GM12801 (cell line): ENCODE results near the gene NOD1.

Experiments used
- CTCF ChIP-seq: IDR thresholded peaks from one replicate; pipeline ENCODE4 v1.5.1; 2011; ENCODE audit warnings: control low read depth; ENCODE audit not compliant: insufficient read length; ENCODE audit errors: extremely low read depth

Gene NOD1

DNA sequence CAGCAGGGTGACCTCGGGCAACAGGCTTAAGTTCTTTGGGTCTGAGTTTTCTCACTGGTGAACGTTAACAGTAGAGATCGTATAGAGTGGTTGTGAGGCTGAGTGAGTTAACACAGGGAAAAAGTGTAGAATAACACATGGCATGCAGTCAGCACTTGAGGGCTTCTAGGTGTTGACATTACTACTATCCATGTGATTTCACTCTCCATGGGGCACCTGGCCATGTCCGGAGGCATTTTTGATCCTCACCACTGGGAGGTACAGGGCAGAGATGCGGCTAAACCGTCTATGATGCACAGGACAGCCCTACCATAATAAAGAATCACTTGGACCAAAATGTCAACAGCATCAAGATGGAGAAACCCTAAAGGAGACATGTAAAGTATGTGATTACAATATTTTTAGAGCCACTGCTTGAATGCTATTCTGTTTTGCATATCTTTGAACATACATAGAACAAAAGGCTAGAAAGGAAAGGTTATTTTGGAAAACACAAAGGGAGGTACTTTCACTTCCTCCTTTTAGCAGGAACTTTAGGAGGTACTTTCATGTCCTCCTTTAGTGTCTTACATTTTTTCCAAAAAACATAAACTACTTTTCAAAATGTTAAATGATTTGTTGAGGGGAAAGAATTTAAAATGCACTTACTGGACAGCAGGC lies 44.3 kb downstream of the NOD1 start:
- TF ChIP-seq CTCF = no peak

DNA sequence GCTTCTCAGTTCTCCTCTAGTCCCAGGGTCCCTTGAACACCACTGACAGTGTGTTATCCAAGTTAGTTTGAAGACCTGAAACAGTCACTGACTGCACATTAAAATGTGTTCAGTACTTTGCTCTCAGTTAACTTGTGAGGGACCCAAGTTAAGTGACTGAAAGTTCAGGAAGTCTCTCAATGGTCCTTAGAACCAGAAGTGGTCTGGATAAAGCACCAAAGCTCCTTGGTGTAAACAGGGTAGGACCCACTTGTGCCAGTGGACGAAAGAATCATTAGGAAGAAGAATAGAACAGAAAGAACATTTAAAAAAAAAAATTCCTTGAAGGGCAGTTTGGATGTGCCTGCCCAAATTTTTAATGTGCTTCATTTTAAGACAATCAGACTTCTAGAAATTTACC lies 45.1 kb downstream of the NOD1 start:
- no peak for TF ChIP-seq CTCF

DNA sequence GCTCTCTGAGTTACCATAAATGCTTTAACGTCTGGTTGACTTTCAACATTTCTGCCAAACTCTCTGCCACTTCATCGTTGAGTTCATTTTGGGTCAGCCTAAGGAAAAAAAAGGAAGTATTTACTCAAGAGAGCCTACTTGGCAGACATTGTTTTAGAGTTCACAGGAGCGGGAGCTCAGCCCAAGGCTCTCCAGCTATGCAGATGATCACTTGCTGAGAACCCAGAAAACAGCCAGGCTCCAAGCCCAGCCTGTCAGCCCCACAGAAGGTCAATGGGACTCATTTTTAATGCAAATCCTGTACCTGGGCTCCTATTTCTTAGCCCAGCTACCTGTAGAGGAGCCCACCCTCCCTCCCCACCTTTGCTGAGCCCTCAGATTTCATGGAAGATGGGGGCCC lies 45.5 kb downstream of the NOD1 start:
- no peak for TF ChIP-seq CTCF

DNA sequence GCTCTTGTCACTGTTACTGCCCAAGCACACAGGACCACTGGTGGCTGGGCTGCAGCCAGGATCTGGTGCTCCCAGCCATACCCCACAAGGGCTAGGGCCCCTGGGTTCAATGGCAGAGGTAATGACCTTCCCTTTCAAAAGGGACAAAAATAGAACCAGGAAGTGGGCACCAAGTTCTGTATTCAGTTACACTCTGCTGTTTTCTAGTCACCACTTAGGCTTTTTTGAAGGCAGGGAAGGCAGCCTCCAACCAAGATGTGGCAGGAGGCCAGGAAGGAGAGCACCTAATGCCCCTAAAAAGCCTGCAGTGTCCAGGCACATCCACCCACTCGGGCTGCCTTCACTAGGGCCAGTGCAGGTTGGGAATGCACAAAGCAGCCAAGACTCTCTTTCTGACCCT lies 47.8 kb downstream of the NOD1 start:
- TF ChIP-seq CTCF = no peak

DNA sequence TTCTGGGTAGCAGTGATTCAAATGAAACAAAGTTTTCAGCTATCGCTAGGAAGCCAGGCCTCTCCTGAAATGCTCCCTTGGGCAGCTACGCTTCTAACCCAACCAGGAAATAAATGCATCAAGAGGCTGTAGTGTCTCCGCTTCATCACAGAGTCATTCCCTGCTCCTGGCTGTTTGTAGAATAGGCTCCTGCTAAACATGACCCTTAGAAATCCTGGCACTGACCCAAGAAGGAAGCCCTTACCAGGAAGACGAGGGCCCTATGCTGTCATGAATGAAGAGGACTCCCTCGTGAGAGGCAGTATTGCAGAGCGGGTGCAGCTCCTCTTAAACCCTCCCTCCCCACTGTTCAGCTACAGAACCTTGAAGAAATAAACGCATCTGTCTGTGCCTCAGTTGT lies 48.3 kb downstream of the NOD1 start:
- no peak for TF ChIP-seq CTCF

GRCh38 chr7:30429156-30429530 lies 49.4 kb downstream of the NOD1 start:
- TF ChIP-seq CTCF = no peak

GRCh38 chr7:30428246-30429155 lies 50.1 kb downstream of the NOD1 start:
- TF ChIP-seq CTCF = no peak
